Measurements from ENCODE around the gene ACBD4.

The ACBD4 gene

GRCh38 chr17:45135192-45135977, at the start of gene ACBD4:
ACBD4 (plus strand) TSS chr17:45135687; CDS start chr17:45136145, 458 bp downstream.
- DNase-seq = peak; percentile 98

GRCh38 chr17:45086391-45086790, 49.1 kb upstream of the ACBD4 start:
- DNase-seq = no peak

GRCh38 chr17:45086865-45087503, 48.5 kb upstream of the ACBD4 start:
- DNase-seq = no peak

GRCh38 chr17:45087504-45087975, 47.9 kb upstream of the ACBD4 start:
- DNase-seq = no peak

GRCh38 chr17:45087978-45088377, 47.5 kb upstream of the ACBD4 start:
- DNase-seq = no peak

GRCh38 chr17:45088741-45089140, 46.7 kb upstream of the ACBD4 start:
- DNase-seq = no peak

- no peak for DNase-seq
Observed at GRCh38 chr17:45090711-45091110, 44.8 kb upstream of the ACBD4 start.

GRCh38 chr17:45091778-45092425, 43.6 kb upstream of the ACBD4 start:
- DNase-seq = no peak

- no peak for DNase-seq
Observed at GRCh38 chr17:45092911-45093430, 42.5 kb upstream of the ACBD4 start.

GRCh38 chr17:45093444-45094110, 41.9 kb upstream of the ACBD4 start:
- no peak for DNase-seq

GRCh38 chr17:45096141-45096540, 39.3 kb upstream of the ACBD4 start:
- DNase-seq = peak; percentile 11

GRCh38 chr17:45096926-45097325, 38.6 kb upstream of the ACBD4 start:
- no peak for DNase-seq

- DNase-seq = no peak
Observed at GRCh38 chr17:45098081-45098868, 37.2 kb upstream of the ACBD4 start.

- DNase-seq = peak; percentile 70
Observed at GRCh38 chr17:45098869-45099616, 36.4 kb upstream of the ACBD4 start.

- no peak for DNase-seq
Observed at GRCh38 chr17:45101546-45101882, 34.0 kb upstream of the ACBD4 start.

GRCh38 chr17:45101883-45102811, 33.3 kb upstream of the ACBD4 start:
- DNase-seq = no peak

- DNase-seq = no peak
Observed at GRCh38 chr17:45102856-45103255, 32.6 kb upstream of the ACBD4 start.

- no peak for DNase-seq
Observed at GRCh38 chr17:45103269-45103795, 32.2 kb upstream of the ACBD4 start.

- DNase-seq = no peak
Observed at GRCh38 chr17:45104029-45104428, 31.5 kb upstream of the ACBD4 start.

GRCh38 chr17:45104497-45104896, 31.0 kb upstream of the ACBD4 start:
- DNase-seq = no peak
